ENCODE data around the gene TNRC18. TPM values are rescaled to one million over a fixed set of nuclear protein-coding genes. Genes with fewer than 3 reads are reported as not detected.

The TNRC18 gene
- total RNA-seq, 1 experiment from 2014 or later: 159 TPM

- TF ChIP-seq CTCF (conservative IDR thresholded peaks at IDR 0.05) (no peak), EZH2 (IDR thresholded peaks at IDR 0.05; ENCODE audit: low read depth) (no peak)
- Histone ChIP-seq H3K9me3 (ENCODE audit: insufficient read depth, low read depth) (no peaks in the 10 kb centered on the region), H2AFZ (no peak overlapping the region), H3K9me2 (ENCODE audit: insufficient read depth) (no peaks in the 10 kb centered on the region), H3F3A (ENCODE audit: insufficient read depth, low read depth) (peaks cover 37% of the 10 kb centered on the region; the same call in 1 of the 2 replicates), H3K27ac (no peak overlapping the region), H3K4me2 (no peak overlapping the region), H3K27me3 (ENCODE audit: insufficient read depth, low read depth) (no peaks in the 10 kb centered on the region), H4K20me1 (ENCODE audit: insufficient read depth) (peaks cover 55% of the 10 kb centered on the region), H3K4me1 (replicated peaks; ENCODE audit: insufficient read depth) (no peaks in the 10 kb centered on the region), H3K4me3 (no peak overlapping the region), H3K79me2 (ENCODE audit: low read depth) (no peaks in the 10 kb centered on the region), H3K36me3 (ENCODE audit: low read depth) (no peaks in the 10 kb centered on the region)
- CTCF ChIA-PET: interaction anchor here (0.6 to 0.7 kb wide), 2 partner anchors 34 to 54 kb away, joined by 3 to 9 read pairs; no protein-coding TSS in a partner anchor
- intact Hi-C loops (cut with micrococcal nuclease; ENCODE audit: unreplicated experiment): no loop called here
- DNase-seq: no peak
- no TSS peak for BruUV-seq (replicated peaks)
- POLR2A ChIA-PET (ENCODE audit: unreplicated experiment): no interaction called here
Observed at GRCh38 chr7:5451391-5451790, 27.8 kb upstream of the TNRC18 start.

GRCh38 chr7:5450549-5451327, 27.1 kb upstream of the TNRC18 start:
- no peak overlapping the region for H3K4me3 ChIP-seq
- no peaks in the 10 kb centered on the region for H3K9me3 ChIP-seq (ENCODE audit: insufficient read depth, low read depth)
- H4K20me1 ChIP-seq (ENCODE audit: insufficient read depth): peaks cover 56% of the 10 kb centered on the region
- ChIA-PET POLR2A (ENCODE audit: unreplicated experiment) (interaction anchor here (0.7 kb wide), 1 partner anchor 211 kb away, joined by 8 read pairs; no protein-coding TSS in a partner anchor), CTCF (interaction anchor here (0.6 to 0.7 kb wide), 4 partner anchors 33 to 107 kb away, joined by 3 to 9 read pairs (median 3); no protein-coding TSS in a partner anchor)
- no TSS peak for BruUV-seq (replicated peaks)
- peak in 1 of 2 experiments; percentile 25 for DNase-seq
- intact Hi-C loops (cut with micrococcal nuclease; ENCODE audit: unreplicated experiment): loop anchor here (1.0 kb wide), 1 partner anchor 84 kb away; no protein-coding TSS in a partner anchor
- H3K4me1 ChIP-seq (replicated peaks; ENCODE audit: insufficient read depth): no peaks in the 10 kb centered on the region
- H3K79me2 ChIP-seq (ENCODE audit: low read depth): no peaks in the 10 kb centered on the region
- no peaks in the 10 kb centered on the region for H3K9me2 ChIP-seq (ENCODE audit: insufficient read depth)
- H3K4me2 ChIP-seq: no peak overlapping the region
- no peaks in the 10 kb centered on the region for H3K36me3 ChIP-seq (ENCODE audit: low read depth)
- H3K27ac ChIP-seq: no peak overlapping the region
- TF ChIP-seq CTCF (conservative IDR thresholded peaks at IDR 0.05): peak; percentile 69
- no peak for TF ChIP-seq EZH2 (IDR thresholded peaks at IDR 0.05; ENCODE audit: low read depth)
- peaks cover 37% of the 10 kb centered on the region; the same call in 1 of the 2 replicates for H3F3A ChIP-seq (ENCODE audit: insufficient read depth, low read depth)
- H2AFZ ChIP-seq: no peak overlapping the region
- H3K27me3 ChIP-seq (ENCODE audit: insufficient read depth, low read depth): no peaks in the 10 kb centered on the region

- POLR2A ChIA-PET (ENCODE audit: unreplicated experiment): no interaction called here
- peaks cover 56% of the 10 kb centered on the region for H4K20me1 ChIP-seq (ENCODE audit: insufficient read depth)
- BruUV-seq (replicated peaks): no TSS peak
- no peaks in the 10 kb centered on the region for H3K4me1 ChIP-seq (replicated peaks; ENCODE audit: insufficient read depth)
- no peaks in the 10 kb centered on the region for H3K27me3 ChIP-seq (ENCODE audit: insufficient read depth, low read depth)
- H3K9me3 ChIP-seq (ENCODE audit: insufficient read depth, low read depth): no peaks in the 10 kb centered on the region
- H3F3A ChIP-seq (ENCODE audit: insufficient read depth, low read depth): peaks cover 43% of the 10 kb centered on the region; the same call in 1 of the 2 replicates
- TF ChIP-seq EZH2 (IDR thresholded peaks at IDR 0.05; ENCODE audit: low read depth) (no peak), CTCF (conservative IDR thresholded peaks at IDR 0.05) (no peak)
- intact Hi-C loops (cut with micrococcal nuclease; ENCODE audit: unreplicated experiment): no loop called here
- no peaks in the 10 kb centered on the region for H3K36me3 ChIP-seq (ENCODE audit: low read depth)
- no peaks in the 10 kb centered on the region for H3K9me2 ChIP-seq (ENCODE audit: insufficient read depth)
- CTCF ChIA-PET: interaction anchor here (0.6 kb wide), 1 partner anchor 40 kb away, joined by 3 read pairs; no protein-coding TSS in a partner anchor
- H3K4me3 ChIP-seq: no peak overlapping the region
- H3K79me2 ChIP-seq (ENCODE audit: low read depth): no peaks in the 10 kb centered on the region
- no peak overlapping the region for H3K27ac ChIP-seq
- no peak overlapping the region for H3K4me2 ChIP-seq
- no peak overlapping the region for H2AFZ ChIP-seq
- DNase-seq: no peak
Observed at GRCh38 chr7:5448378-5449037, 24.9 kb upstream of the TNRC18 start.
